GM23338 (cell line): ENCODE results near the gene BEND4.

ENCODE experiments used
- POLR2AphosphoS5 ChIP-seq: IDR thresholded peaks from 2 replicates; pipeline ENCODE4 v1.6.1; 2016; ENCODE audit warnings: antibody characterized with exemption, low read depth
- TF ChIP-seq, protein P1 (sequence below): IDR thresholded peaks from one replicate; pipeline ENCODE4 v1.6.1; 2018; ENCODE audit warnings: antibody characterized with exemption; ENCODE audit not compliant: unreplicated experiment

DNA sequence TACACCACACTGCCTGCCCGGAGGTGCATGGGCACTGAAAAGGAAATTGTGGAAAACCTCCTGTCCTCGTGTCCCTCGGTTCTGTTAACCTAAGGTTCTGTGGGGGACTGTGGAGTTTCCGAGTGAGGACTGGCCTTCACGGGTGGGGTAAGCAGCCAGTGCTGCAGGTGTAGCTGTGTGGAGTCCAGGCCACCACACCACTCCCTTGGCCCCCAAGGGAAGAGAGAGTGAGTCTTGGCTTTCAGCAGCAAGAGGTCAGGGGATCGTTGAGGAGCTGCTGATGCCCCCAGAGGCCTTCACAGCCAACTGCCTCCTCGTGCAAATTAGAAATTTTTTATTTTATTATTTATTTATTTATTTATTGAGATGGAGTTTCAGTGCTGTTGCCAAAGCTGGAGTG is 20.4 kb downstream of the BEND4 start:
- TF ChIP-seq POLR2AphosphoS5: no peak
- TF ChIP-seq, protein P1, sequence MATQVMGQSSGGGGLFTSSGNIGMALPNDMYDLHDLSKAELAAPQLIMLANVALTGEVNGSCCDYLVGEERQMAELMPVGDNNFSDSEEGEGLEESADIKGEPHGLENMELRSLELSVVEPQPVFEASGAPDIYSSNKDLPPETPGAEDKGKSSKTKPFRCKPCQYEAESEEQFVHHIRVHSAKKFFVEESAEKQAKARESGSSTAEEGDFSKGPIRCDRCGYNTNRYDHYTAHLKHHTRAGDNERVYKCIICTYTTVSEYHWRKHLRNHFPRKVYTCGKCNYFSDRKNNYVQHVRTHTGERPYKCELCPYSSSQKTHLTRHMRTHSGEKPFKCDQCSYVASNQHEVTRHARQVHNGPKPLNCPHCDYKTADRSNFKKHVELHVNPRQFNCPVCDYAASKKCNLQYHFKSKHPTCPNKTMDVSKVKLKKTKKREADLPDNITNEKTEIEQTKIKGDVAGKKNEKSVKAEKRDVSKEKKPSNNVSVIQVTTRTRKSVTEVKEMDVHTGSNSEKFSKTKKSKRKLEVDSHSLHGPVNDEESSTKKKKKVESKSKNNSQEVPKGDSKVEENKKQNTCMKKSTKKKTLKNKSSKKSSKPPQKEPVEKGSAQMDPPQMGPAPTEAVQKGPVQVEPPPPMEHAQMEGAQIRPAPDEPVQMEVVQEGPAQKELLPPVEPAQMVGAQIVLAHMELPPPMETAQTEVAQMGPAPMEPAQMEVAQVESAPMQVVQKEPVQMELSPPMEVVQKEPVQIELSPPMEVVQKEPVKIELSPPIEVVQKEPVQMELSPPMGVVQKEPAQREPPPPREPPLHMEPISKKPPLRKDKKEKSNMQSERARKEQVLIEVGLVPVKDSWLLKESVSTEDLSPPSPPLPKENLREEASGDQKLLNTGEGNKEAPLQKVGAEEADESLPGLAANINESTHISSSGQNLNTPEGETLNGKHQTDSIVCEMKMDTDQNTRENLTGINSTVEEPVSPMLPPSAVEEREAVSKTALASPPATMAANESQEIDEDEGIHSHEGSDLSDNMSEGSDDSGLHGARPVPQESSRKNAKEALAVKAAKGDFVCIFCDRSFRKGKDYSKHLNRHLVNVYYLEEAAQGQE: no peak
